GM19351 (cell line): ENCODE measurements around the gene TTL.
"Not testable (repeated sequence)": the region's sequence is repeated elsewhere in the genome, so short reads cannot be mapped to it uniquely, and the experiment has no call there.

ENCODE experiments used
- ATAC-seq: cut with Tn5 transposase; IDR thresholded peaks from one replicate; pipeline ENCODE4 v1.9.1; 2021; ENCODE audit warnings: mild to moderate bottlenecking, moderate library complexity; ENCODE audit not compliant: unreplicated experiment

The TTL gene

DNA sequence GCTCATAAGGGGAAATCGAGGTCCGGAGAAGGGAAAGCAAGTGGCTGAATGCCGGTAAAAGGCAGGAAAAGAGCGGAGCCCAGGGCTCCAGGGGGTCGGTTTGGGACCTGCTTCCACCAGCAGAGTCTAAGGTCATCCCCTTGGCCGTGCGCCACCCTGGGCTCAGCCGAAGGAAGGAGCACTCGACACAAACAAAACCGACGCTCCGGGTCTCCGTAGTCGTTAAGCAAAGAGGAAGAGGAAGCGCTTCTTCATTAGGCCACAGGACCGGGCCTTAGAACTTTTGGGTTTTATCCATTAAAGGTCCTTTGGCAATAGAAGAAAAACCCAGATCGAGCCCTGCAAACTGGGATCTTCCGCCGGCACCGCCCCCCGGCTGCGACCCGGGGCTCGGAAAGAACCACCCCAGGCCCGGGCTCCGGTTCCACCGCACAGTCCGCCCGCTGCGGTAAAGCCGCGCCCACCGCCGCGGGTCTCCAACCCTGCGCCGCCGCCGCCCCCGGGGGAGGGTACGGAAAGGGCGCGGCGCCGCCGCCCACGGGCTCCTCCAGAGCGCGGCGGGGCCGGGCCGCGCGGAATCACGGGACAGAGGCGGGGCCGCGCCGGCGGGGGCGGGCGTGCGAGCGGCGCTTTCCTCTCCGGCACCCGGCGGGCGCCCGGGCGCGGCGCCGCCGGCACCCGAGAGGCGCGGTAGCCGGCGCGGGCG, at the start of gene TTL:
TTL (plus strand) TSS at position 629 of the 706 bp plus-strand sequence. CDS start 189 bp downstream, outside the sequence.
- peak; percentile 68 for ATAC-seq

DNA sequence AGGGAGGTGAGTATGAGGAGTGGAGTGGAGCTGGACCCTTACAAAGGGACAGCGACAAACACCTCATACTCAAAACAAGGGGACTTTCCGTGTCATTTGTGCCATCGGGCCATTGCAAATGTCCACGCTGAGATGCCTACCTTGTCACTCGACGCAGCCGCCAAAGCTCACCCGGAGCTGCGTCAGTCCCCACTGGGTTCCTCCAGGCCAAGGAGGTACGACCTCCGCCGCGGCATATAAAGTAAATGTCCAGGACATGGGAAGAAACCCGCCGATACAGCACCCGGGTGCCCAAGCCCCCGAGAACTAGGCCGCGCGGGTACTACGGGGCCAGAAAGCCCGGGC, 49.6 kb upstream of the TTL start:
- ATAC-seq: not testable (repeated sequence)

DNA sequence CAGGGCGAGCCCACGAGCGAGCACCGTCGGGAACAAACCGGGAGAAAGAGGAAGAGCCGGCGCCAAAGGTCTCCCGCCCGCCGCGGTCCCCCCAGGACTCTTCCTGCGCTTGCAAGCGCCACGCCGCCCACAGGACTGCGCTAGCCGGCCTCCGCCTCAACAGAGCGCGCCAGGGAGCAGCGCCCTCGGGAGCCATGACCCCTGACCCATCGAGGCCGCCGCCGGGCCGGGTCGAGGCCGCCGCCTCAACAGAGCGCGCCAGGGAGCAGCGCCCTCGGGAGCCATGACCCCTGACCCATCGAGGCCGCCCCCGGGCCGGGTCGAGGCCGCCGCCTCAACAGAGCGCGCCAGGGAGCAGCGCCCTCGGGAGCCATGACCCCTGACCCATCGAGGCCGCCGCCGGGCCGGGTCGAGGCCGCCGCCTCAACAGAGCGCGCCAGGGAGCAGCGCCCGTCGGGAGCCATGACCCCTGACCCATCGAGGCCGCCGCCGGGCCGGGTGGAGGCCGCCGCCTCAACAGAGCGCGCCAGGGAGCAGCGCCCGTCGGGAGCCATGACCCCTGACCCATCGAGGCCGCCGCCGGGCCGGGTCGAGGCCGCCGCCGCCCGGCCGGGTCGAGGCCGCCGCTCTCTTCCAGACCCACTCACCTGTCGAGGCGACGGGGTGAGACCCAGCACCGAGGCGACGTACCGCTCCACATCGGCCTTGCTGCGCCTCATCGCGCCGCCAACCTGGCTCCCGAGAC, 49.0 kb upstream of the TTL start:
- ATAC-seq: peak; percentile 49

DNA sequence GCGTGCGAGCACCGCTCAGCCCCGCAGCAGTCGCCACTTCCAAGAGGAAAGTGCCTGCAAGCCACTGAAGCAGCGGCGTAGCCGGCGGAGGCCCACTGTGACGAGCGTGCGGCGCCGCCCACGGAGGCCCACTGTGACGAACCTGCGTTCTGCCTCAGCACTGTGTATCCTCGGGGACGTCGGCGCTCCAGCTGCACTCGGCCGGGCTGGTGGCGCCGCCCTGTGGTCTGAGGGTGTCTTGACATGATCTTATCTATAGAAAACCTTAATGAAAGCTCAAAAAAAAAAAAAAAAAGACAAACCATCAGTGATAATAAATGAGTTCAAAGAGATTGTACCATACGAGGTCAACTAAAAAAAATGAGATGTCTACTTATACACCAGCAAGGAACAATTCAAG, 48.5 kb upstream of the TTL start, which contains the start of gene RGPD8:
RGPD8 (minus strand) TSS at position 166 of the 400 bp plus-strand sequence. CDS start 192 bp downstream, outside the sequence.
- ATAC-seq: peak; percentile 98

DNA sequence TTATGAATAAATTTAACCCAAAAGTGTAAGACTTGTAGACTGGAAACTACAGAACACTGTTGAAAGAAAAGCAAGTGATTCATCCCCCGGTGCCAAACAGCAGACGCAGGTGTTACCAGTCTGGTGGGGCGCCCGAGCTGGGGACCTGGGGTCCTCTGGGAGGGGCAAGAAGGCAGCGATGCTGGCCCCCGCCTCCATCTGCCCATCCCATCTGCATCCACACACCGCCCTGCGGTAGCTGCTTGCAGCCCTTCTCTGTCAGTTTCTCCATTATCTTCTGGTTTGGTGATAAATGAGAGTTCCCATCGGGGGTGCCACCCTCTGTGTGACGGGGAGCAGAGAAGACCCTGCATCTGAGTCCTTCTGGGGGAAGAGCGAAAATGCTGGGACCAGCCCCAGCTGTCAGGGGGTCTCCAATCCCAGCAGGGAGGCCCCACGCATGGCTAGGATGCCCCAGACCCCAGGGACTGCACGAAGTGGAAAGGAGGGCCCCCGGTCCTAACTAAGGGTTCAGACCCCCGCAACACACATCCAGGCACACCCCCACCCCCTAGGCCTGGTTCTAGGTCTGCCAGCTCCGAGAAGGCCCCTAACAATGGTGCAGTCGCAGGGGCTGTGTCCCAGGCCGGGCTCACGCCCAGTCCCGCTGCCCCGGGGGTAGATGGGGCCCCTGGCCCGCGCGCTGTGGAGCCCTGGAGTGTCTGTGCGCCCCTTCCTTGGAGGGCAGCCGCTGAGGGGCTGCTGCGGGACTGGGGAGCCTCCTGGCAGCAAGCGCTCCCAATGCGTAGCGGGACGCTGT, 47.8 kb upstream of the TTL start:
- ATAC-seq: no peak

DNA sequence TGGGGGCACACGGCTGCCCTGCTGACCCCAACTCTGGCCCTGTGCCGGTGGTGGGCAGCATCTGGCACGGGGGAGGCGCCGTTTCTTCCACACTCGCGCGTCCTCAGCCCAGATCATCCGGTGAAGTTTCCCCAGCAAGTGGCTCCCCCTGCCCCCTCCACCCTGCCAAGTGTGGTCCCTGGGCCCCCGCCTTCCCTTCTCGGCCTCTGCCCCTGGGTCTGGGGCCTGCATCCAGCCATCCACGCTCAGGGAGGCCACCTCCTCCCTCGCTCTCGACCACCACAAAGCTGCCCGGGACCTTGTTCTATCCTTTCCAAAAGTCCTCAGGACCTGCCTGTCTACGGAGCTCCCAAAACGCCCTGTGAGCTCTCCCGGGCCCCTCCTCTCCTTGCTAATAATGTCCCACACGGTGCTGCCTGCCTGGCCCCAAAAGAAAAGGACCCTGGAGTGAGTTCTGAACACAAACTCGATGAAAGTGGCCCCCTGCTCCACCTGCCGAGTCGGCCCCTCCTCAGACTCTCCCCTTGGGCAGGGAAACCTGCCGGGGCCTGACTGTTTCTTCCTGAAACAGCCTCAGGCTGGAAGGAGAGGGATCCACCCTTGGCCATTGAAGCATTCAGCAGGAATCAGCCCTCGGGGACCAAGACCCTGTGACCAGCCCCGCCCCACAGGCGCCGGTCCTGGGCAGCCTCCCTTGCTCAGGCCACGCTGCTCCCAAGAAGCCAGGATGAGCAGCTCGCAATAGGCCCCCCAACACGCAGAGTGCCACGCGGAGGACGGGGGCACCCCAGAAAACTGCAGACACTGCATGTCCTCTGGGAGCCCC, 46.9 kb upstream of the TTL start:
- ATAC-seq: not testable (repeated sequence)

DNA sequence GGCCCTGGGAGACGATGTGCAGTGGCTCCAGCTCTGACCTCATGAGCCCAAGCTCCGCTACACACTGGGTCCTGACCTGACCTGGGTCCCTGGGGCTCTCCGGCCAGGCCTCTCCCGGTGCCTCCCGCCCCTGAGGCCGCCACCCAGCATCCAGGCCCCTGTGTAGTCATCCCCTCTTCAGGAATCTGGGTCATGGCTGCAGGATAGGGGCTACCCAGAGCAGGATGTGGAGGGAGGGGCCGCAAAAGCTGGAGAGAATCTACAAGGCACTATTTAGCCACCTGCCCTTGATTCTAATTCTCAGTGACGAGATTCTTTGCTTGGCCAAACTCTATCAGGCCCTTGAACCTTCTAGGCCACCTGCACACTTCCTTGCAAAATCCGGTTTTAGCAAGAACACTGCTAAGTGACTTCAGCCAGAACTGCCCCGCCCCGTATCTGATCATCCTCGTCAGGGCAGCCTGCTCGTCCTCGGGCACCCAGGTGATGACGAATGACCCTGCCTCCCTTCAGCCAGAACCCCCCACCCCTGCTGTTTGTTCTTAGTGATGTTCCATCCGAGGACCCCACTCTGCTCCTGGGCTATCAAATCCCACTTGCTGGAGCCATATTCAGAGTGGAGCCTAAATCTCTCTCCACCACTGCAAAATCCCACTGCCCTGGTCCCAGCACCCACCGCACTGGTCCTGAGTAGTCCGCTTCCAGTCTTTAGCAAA, 46.1 kb upstream of the TTL start:
- ATAC-seq: not testable (repeated sequence)

DNA sequence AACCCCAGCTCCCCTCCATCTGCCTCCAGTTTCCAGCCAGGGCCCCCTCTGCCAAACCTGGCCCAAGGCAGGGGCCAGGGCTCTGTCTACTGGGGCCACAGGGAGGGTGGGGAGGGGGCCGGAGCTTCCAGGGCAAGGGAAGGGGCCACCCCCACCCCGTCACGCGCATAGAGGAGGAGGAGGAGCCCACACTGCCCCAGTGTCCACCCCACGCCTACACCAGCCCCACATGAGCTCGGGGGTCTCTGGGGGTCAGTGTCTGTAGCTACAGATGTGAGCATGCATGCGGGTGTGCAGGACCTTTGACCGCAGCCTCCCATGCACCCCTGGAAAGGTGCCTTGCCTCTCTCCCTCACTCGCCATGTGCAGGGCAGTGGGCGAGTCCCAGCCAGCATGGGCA, 45.0 kb upstream of the TTL start:
- not testable (repeated sequence) for ATAC-seq

DNA sequence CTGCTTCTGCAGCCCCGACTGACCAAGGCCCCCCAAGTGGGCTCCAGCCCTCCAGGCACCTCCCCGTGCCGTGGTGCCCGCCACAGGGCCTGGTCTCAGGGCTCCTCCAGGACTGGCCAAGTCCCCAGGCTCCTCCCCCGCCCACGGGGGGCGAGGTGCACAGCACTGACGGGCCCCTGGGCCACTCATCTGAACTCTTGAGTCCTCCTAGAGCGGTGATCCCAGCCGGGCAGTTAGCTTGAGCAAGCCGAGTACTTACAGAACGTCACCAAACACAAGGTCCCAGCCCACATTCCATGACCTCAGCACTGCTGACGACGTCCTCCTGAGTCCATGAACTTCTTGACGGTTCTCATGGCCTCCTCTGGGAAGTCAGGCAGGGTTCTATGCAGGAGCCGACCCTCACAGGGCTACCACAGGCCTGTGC, 44.5 kb upstream of the TTL start:
- not testable (repeated sequence) for ATAC-seq

DNA sequence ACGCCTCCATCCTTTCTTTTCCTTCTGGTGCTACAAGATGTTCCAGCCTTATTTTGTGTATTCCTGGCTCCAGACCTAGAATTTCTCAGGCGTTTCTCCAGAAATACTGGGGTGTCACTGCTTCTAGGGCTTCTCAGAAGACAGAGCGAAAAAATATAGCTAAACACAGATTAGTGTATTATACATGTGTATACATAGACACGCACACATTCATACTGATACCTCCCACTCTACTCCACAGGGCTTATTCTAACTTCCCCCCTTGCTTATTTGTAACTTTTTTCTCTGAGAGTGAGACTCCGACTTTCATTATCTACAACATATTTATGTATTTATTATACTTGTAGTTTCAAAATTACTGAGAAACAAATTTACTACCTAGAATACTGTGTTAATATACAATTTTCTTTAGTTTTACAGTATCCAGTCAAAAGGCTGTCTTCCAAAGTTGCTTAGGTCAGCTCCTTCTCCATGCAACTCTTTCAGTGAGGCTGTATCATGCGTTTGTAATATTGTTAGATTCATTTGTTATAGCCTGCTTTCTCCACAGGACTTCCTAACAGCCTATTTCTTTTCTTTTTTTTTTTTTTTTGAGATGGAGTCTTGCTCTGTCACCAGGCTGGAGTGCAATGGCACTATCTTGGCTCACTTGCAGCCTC, 43.2 kb upstream of the TTL start:
- not testable (repeated sequence) for ATAC-seq

DNA sequence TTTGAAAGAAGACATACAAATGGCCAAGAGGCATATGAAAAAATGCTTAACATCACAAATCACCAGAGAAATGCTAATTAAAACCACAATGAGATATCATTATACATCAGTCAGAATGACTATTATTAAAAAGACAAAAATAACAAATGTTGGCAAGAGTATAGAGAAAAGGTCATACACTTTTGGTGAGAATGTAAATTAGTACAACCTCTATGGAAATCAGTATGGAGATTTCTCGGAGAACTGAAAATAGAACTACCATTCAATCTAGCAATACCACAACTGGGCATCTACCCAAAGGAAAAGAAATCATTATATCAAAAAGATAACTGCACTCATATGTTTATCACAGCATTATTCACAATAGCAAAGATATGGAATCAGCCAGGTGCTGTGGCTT, 37.7 kb upstream of the TTL start:
- not testable (repeated sequence) for ATAC-seq

DNA sequence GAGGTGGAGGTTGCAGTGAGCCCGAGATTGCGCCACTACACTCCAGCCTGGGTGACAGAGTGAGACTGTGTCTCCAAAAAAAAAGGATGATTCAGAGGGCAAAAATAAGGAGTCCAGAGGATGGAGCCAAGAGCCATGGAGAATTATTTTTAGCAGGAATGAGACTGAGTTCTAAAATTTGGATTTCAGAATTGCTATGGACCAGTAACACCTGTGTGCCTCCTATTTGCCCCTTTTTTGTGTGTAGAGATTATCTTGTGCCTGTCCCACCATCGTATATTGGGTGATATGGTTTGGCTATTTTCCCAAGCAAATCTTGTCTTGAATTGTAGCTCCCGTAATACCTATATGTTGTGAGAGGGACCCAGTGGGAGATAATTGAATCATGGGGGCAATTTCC, 32.1 kb upstream of the TTL start:
- ATAC-seq: no peak

DNA sequence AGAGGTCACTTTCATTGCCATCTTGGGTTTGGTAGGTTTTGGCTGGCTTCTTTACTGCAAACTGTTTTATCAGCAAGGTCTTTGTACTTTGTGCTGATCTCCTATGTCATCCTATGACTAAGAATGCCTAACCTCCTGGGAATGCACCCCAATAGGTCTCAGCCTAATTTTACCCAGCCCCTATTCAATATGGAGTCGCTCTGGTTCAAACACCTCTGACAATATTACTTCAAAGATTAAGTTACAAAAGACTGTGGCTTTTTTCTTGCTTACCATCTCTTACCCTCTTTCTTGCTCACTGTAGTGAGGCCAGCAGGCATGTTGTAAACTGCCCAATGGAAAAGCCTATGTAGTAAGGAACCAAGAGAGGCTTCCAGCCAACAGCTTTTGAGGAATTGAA, 30.6 kb upstream of the TTL start:
- ATAC-seq: no peak

DNA sequence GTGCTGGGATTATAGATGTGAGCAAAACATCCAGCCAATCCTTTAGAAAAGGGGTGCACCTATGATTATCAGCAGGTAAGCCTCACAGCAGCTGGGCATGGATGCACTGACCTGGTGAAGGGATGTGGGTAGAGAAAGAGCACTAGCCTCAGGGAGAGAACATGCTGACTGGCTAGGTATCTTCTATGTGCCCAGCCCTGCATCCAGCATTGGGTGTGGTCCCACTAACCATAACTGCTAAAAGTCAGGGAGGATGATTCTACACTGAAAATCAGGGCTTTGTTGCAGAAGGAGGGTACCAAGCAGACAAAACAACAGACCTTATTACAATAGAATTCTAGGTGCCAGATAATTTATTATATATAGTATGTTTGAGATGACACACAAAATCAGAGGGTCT, 27.4 kb upstream of the TTL start:
- ATAC-seq: no peak

DNA sequence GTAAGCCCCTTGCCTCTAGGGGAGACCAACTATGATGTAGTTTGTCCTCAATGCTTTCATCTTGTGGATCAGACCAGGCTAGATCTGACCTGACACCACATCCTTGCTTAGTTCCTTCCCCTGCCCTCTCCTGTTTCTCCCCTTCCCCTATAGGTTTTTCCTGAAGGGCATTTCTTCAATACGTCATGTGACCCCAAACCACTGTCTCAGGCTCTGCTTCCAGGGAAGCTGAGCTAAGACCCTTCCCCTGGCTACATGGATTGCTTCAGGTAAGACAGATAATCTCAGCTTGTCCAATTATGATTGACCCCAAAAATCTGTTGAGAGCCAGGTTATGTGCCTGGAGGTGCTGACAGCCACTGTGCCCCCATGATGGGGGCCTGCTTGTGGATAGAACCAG, 22.6 kb upstream of the TTL start:
- no peak for ATAC-seq

DNA sequence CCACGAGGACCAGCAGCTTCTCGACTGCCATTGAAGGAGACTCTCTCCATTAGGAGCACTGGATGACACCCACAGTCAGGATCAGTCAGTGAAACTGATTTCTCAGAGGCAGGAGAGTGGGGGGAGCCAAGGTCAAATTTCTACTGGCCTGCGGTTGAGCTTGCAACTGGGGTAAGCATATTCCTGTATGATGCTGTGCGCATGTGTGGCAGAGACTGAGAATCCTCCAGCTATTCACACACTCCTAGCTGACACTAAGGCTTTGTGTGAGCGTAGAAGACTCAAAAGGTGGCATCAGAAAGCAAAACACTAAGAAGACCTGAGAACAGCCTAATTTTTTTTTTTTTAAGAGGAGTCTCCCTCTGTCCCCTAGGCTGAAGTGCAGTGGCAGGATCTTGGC, 19.8 kb upstream of the TTL start:
- ATAC-seq: no peak

DNA sequence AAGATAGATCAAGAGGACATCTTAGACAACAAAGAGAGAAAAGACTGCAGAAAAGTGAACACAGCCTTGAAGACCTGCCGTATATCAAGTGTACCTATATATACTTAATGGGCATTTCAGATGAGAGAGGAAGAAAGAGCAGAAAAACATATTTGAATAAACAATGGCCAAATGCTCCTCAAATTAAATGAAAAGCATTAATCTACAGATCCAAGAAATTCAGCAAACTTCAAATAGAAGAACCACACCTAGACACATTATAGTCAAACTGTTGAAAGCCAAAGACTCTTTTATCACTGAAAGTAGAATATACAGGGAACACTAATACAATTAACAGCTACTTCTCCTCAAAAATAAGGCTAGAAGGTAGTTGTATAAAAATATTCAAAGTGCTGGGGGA, 18.7 kb upstream of the TTL start:
- ATAC-seq: no peak

DNA sequence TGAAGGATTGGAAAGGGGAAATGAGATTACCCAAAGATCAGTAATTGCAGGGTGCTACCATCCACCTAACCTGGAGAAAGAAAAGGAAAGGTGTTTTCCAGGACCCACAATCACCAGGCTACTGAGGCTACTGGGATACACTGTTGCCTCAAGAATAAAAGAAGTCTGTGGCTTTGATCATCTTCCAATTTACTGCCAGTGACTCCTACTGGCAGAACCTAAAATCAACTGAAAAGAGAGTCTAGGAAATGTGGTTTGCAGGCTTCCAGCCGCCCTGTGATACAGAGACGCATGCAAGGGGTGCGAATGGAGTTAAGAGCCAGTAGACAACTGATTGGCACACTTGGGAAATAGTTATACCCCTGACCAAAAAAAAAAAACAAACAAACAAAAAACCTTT, 16.6 kb upstream of the TTL start:
- no peak for ATAC-seq

DNA sequence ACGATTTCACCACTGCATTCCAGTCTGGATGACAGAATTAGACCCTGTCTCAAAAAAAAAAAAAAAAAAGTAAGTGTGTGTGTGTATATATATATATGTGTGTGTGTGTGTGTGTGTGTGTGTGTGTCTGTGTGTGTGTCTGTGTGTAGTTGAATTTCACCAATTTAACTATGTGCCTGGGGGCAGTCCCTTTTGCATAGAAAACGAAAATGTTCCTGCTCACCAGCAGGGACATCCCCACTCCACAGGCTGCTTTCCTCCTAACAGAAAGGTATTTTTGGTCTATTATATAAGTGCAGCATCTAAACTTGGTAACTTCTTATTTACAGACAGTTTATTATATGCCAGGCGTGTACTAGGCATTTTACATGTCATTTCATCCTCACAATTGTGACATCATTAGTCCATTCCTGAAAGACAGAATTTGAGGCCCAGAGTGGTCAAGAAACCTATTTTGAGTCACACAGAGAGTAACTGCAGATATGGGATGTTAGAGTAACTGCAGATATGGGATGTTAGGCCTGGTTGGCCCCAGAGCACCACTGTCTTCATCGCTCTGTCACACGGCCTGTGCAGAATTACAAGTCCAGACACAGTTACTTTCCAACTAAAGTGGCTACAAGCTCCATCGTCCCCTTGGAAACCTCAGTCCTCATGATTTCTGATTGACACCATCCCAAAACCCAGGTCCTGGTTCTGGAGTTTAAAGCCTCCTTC, 9.3 kb upstream of the TTL start:
- no peak for ATAC-seq
